HG02610 (cell line): ENCODE results near the gene SLC24A3.

Experiments used
- ATAC-seq: cut with Tn5 transposase; IDR thresholded peaks from one replicate; pipeline ENCODE4 v1.9.1; 2021; ENCODE audit warnings: mild to moderate bottlenecking, moderate library complexity; ENCODE audit not compliant: unreplicated experiment

Gene SLC24A3

GRCh38 chr20:19692685-19693119 lies 480.3 kb downstream of the SLC24A3 start:
- ATAC-seq = no peak

- no peak for ATAC-seq
Measured at GRCh38 chr20:19693508-19693907, 481.1 kb downstream of the SLC24A3 start.

- no peak for ATAC-seq
Measured at GRCh38 chr20:19695081-19695480, 482.6 kb downstream of the SLC24A3 start.

DNA sequence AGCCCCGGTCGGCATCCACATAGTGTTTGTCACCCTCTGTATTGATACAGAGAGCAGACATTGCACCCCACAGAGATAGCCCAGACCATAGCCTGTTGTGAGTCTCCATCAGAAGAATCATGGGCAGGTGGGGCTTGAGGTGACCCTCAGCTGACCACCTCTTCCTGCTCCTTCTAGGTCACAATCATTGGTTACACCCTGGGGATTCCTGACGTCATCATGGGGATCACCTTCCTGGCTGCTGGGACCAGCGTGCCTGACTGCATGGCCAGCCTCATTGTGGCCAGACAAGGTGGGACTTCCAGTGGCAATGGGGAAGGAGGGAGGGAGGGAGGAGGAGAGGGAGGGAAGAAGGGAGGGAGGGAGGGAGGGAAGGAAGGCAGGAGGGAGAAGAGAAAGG lies 484.2 kb downstream of the SLC24A3 start:
- no peak for ATAC-seq

- no peak for ATAC-seq
Measured at GRCh38 chr20:19697415-19697814, 485.0 kb downstream of the SLC24A3 start.

DNA sequence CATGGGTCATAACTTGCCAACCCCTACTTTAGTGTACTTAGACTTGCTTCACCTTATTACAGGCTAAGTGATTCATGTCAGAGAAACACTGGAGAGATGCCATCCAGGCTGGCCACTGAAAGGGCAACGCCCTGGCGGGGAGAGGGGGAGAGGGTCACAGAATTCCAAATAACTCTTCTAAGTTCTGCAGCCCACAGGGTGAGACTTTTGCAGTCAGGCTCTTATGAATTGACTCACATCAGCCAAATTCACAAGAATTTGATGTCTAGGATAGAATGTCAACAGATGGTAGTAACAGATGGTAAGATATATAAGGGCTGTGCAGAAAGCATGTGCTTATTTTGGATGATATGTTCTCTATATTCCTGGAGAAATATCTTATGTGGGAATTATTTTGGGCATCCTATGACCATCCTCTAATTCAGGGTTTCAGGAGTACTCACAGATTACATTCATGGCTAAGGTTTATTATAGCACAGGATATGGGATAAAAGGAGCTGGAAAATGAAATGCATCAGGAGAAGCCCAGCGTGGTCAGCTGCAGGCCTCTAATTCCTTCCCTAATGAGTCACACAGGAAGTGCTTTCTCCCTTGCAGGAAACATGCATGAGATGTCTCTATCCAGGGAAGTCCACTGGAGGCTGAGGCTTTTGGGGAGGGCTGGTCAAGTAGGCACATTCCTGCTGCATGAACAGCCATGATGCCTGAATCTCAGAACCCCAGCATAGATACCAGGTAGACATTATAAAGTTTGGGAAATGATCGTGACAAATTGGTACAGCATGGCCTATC lies 486.9 kb downstream of the SLC24A3 start:
- no peak for ATAC-seq

DNA sequence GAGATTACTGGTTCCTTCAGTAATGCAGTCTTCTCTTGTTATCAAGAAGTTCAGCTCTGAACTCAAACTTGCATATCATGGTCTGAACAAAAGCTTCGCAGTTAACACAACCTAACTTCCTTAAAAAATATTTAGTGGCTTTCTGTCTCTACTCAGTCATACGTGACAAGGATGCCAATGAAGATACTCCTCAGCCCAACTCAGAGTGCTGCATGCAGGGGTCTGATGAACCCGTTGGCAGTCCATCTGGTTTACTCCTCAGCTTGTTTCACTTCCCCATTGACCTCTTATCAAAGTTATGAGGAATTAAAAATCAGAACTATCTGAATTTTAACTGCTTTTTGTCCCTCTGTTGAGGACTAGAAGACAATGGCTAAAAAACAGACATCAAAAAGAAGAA lies 489.0 kb downstream of the SLC24A3 start:
- no peak for ATAC-seq

- ATAC-seq = no peak
Measured at GRCh38 chr20:19706463-19706862, 494.0 kb downstream of the SLC24A3 start.

GRCh38 chr20:19709635-19710335 lies 497.3 kb downstream of the SLC24A3 start:
- no peak for ATAC-seq

DNA sequence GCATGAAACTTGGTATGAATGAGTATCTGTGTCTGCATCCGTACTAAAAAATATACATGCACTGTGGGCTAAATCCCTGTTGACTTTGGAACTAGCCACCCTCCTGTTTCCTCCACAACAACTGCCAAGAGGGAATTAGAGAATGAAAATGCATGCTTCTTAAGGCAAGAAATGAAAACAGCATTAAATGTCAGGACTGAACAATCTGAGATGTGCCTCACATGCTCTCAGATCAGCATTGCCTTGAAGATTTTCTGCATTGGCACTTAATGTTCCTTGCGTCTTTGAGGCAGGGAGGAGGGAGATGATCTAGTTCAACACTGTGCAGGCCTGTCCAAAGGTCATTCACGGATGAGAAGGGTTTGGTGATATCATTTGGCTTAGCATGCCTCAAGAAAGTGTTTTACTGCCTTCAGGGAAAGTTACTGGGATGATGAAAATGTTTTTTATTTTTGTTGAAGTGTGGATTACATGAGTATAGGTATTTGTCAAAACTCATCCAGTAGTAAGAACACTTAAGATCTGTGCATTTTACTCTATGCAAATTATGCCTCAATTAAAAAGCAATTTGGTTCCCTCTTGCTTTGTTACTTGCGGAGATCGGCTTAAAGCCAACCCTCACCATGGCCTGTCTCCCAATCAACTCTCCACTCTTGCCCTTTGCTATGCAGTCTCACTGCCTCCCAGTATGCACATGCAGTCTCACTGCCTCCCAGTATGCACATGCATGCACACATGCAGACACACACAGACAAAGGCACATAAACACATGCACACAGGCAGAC lies 498.1 kb downstream of the SLC24A3 start:
- ATAC-seq = no peak

- ATAC-seq = no peak
Measured at GRCh38 chr20:19711126-19711525, 498.7 kb downstream of the SLC24A3 start.

DNA sequence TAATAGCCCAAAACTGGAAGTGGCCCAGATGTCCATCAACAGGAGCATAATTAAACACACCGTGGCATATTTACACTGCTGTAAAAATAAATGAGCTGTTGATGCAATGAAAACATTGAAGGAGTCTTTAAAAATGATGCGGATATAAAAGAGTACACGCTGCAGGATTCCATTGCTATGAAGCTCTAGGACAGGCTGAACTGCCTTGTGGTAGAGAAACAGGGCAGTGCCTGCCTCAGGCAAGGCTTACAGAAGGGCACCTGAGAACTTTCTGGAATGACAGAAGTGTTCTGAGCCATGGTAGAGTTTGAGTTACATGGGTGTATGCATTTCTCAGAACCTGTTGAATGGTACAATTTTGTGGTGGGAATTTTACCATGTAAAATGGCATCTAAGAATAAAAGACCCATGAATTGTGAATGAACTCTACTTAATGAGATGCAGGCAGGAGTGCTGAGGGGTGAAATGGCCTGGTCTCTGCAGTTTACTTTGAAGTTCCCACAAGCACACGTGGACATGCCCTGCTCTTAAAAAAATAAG lies 500.3 kb downstream of the SLC24A3 start:
- ATAC-seq = no peak

GRCh38 chr20:19713822-19714578 lies 501.6 kb downstream of the SLC24A3 start:
- ATAC-seq = no peak

DNA sequence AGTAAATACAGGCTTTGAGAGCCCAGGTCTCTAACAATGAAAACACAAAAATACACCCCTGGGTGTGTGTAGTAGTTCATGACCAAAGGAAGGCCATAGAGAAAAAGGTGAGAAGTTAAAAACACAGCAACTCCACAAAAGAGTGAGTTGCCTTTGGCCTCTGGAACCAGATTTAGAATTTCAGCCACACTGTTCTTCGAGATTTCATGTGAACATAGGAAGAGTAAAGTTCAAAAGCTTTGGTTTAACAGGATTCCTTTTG lies 502.1 kb downstream of the SLC24A3 start:
- ATAC-seq = no peak

GRCh38 chr20:19715986-19716385 lies 503.5 kb downstream of the SLC24A3 start:
- no peak for ATAC-seq

- no peak for ATAC-seq
Measured at GRCh38 chr20:19718880-19719279, 506.4 kb downstream of the SLC24A3 start.

- no peak for ATAC-seq
Measured at GRCh38 chr20:19720991-19721390, 508.5 kb downstream of the SLC24A3 start.

- no peak for ATAC-seq
Measured at GRCh38 chr20:19723051-19723450, 510.6 kb downstream of the SLC24A3 start.

DNA sequence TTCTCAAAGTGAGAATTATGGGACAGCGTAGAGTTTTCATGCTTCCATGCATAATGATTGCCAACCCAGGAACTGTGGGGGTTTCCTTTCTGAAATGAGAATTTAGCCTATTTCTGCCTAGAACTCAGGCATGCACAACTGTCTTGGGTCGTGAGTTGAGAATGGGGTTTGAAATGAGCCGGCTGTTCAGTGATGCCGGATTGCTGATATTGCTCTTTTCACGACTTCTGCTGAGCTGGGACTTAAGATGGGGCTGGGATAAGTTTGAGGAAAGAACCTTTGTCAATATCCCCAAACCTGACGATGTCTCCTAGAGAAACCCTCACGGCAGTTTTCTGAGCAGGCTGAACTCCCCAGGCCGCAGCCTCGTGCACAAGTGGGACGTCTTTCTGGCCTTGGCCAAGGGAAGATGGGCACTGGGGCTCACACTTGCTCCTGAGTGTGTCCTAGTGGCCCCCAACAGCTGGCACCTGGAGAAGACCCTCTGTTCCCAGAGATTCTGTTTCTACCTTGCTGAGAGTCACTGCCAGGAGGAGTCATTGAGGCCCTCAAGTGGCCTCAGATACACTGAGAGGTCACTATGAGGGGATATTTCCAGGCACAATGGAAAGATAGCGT lies 511.5 kb downstream of the SLC24A3 start:
- no peak for ATAC-seq

DNA sequence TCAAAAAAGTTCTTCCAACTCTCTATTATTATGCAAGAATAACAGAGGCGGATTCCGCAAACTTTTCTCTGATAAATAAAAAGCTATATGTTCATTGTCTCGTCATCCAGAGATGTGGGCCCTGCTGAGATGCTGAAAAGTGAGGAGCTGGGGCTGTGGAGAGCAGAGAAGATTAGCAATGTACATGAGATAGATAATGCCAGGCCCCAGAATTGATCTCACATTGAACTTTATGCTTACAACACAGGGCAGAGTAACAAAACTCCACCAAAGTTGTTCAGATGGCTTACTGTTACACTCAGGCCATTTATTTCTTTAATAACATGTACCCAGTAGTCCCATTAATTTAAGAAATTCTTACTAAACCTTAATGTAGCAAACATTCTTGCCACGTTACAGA lies 512.9 kb downstream of the SLC24A3 start:
- ATAC-seq = no peak
